Esophagus squamous epithelium (tissue), 5 donors: ENCODE results near the gene LGR6. TPM values are rescaled to one million over a fixed set of nuclear protein-coding genes. Genes with fewer than 3 reads are reported as not detected.

Experiments
- DNase-seq: peaks from one replicate; lab custom pipeline; 2025; lab: John Stamatoyannopoulos, UW
- H3K27ac ChIP-seq, 4 donors: fragments of 200-600 bp; sonication (generic); one replicate each; pipeline ENCODE4 v1.5.1; 2016 to 2019; ENCODE audit warnings: mild to moderate bottlenecking in 1 of 4
- H3K27me3 ChIP-seq, 4 donors: fragments of 200-600 bp; sonication (generic); 1 replicate in 3 of 4; 2 replicates in 1 of 4; pipeline versions ENCODE4 v1.5.1 to v1.6.0; 2017 to 2021; ENCODE audit warnings: antibody characterized with exemption in 1 of 4
- H3K36me3 ChIP-seq, 3 donors: fragments of 200-600 bp; sonication (generic); one replicate each; pipeline ENCODE4 v1.5.1; 2016 to 2019
- H3K4me1 ChIP-seq, 3 donors: fragments of 200-600 bp; sonication (generic); one replicate each; pipeline ENCODE4 v1.5.1; 2017 to 2019
- H3K4me3 ChIP-seq, 4 donors: fragments of 200-600 bp; sonication (generic); 1 replicate in 3 of 4; 2 replicates in 1 of 4; pipeline ENCODE4 v1.5.1; 2016 to 2019; ENCODE audit warnings: mild to moderate bottlenecking in 2 of 4, moderate library complexity in 1 of 4
- H3K9me3 ChIP-seq, 3 donors: fragments of 200-600 bp; sonication (generic); one replicate each; pipeline ENCODE4 v1.5.1; 2016 to 2019
- POLR2A ChIP-seq, 4 donors: fragments of 450-650 bp; IDR thresholded peaks; one replicate each; pipeline ENCODE4 v1.6.1; 2017; ENCODE audit warnings: antibody characterized with exemption in 4 of 4, mild to moderate bottlenecking in 4 of 4, moderate library complexity in 3 of 4
- WGBS, 2 donors: methylation state at CpG; one replicate each; pipeline ENCODE4 v1.1.5; 2018; 5-methylcytosine and 5-hydroxymethylcytosine counted together
- intact Hi-C: fragments of 100-400 bp; cut with DNase I; formaldehyde crosslinking; loops from one replicate; pipeline ENCODE4 v1.15.0; 2022
- total RNA-seq, 4 donors: library from RNA; depleted of rRNA; stranded (reverse); fragments of >200 nt; gene quantifications; one replicate each; pipeline ENCODE4 v1.1.0, GENCODE V29; 2016
- TF ChIP-seq, protein P1 (sequence below), 6 experiments: fragments of 450-650 bp in 4 of 6; fragments of 200-600 bp in 2 of 6; sonication (generic) in 2 of 6; IDR thresholded peaks; one replicate each; pipeline ENCODE4 v1.5.1; 2016 to 2019; ENCODE audit warnings: antibody characterized with exemption in 6 of 6, mild to moderate bottlenecking in 4 of 6, moderate library complexity in 4 of 6
- donor health status: DM: yes; HTN: yes; CAD: no.

Gene LGR6
- total RNA-seq, 4 donors from 2014 or later: 0.53 to 6.4 (median 2.9) TPM

DNA sequence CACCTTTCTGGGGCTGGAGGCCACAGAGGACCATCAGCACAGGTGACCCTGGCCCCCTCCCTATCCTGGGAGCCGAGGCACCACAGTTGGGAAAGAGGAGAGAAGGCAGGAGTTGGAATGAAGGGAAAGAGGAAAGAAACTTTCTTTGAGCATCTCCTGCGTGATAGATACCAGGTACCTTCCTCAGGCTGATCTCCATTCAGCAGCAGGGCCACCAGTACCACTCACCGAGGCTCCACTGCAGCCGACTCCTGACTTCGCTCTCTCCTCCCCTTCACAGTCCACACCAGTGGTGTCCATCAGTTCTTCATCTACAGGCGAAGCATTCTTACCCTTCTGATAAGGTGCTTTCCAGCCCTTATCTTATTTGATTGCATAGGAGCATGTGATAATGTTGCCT is 55.3 kb downstream of the LGR6 start:
- intact Hi-C loops: no loop called here
- Histone ChIP-seq H3K27me3 (peaks cover 0 to 57% (median 0%) of the 10 kb centered on the region in 4 donors), H3K9me3 (no peaks in the 10 kb centered on the region), H3K4me1 (no peaks in the 10 kb centered on the region), H3K36me3 (no peaks in the 10 kb centered on the region), H3K27ac (no peak overlapping the region), H3K4me3 (no peak overlapping the region)
- TF ChIP-seq, protein P1, sequence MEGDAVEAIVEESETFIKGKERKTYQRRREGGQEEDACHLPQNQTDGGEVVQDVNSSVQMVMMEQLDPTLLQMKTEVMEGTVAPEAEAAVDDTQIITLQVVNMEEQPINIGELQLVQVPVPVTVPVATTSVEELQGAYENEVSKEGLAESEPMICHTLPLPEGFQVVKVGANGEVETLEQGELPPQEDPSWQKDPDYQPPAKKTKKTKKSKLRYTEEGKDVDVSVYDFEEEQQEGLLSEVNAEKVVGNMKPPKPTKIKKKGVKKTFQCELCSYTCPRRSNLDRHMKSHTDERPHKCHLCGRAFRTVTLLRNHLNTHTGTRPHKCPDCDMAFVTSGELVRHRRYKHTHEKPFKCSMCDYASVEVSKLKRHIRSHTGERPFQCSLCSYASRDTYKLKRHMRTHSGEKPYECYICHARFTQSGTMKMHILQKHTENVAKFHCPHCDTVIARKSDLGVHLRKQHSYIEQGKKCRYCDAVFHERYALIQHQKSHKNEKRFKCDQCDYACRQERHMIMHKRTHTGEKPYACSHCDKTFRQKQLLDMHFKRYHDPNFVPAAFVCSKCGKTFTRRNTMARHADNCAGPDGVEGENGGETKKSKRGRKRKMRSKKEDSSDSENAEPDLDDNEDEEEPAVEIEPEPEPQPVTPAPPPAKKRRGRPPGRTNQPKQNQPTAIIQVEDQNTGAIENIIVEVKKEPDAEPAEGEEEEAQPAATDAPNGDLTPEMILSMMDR (IDR thresholded peaks at IDR 0.05): no peak
- no peak for TF ChIP-seq POLR2A (IDR thresholded peaks at IDR 0.05)
- DNase-seq: no peak
- 84 to 95% methylated on average over 5 of the region's 6 CpGs for WGBS, 2 donors

DNA sequence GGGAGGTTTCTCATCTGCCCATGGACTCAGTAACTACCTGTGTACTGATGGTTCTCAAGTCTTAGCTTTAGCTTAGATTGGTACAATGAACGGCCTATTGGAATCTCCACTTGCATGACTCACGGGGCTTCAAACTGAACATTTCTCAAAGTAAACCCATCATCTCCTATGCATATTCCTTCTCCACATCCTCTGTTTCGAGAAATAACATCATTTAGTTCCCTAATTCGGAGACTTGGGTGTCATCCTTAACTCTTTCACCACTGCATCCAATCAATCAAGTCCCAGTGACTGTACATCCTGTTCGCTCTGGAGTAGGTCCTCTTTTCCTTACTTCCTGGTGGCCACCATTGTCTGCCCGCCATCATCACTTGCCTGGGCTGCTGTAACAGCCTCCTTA is 55.8 kb downstream of the LGR6 start:
- intact Hi-C loops: no loop called here
- TF ChIP-seq POLR2A (IDR thresholded peaks at IDR 0.05): no peak
- TF ChIP-seq, protein P1 (IDR thresholded peaks at IDR 0.05): no peak
- no peaks in the 10 kb centered on the region for H3K4me1 ChIP-seq
- peaks cover 0 to 56% (median 0%) of the 10 kb centered on the region in 4 donors for H3K27me3 ChIP-seq
- H3K4me3 ChIP-seq: no peak overlapping the region
- no peak overlapping the region for H3K27ac ChIP-seq
- H3K36me3 ChIP-seq: no peaks in the 10 kb centered on the region
- no peaks in the 10 kb centered on the region for H3K9me3 ChIP-seq
- WGBS, 2 donors: 58 to 63% methylated on average over 6 of the region's 6 CpGs
- no peak for DNase-seq

GRCh38 chr1:202249846-202250245 is 56.2 kb downstream of the LGR6 start:
- WGBS, 2 donors: 19 to 41% methylated on average over 2 of the region's 2 CpGs
- Histone ChIP-seq H3K4me3 (no peak overlapping the region), H3K36me3 (no peaks in the 10 kb centered on the region), H3K27ac (no peak overlapping the region), H3K4me1 (no peaks in the 10 kb centered on the region), H3K27me3 (peaks cover 0 to 56% (median 0%) of the 10 kb centered on the region in 4 donors), H3K9me3 (no peaks in the 10 kb centered on the region)
- DNase-seq: no peak
- intact Hi-C loops: no loop called here
- TF ChIP-seq, protein P1 (IDR thresholded peaks at IDR 0.05): no peak
- TF ChIP-seq POLR2A (IDR thresholded peaks at IDR 0.05): no peak

DNA sequence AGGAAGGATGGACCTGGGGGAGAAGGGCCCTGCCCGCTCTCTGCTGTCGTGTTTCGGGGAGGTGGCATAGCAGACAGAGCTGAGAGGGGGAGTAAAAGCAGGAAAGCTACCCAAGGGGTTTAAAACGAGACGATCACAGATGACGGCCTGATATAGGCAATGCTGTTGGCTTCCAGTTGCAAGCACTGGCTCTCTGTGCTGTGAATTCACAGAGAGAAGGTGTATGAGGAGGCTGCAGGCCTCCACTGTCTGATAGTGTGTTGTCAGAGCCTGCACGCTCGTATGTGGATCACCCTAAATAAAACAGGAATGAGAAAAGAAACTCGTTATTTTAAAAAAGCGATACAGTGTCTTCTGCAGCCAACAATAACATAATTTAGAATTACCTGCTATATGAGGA is 57.4 kb downstream of the LGR6 start:
- Histone ChIP-seq H3K4me3 (no peak overlapping the region), H3K36me3 (no peaks in the 10 kb centered on the region), H3K27ac (no peak overlapping the region), H3K4me1 (no peaks in the 10 kb centered on the region), H3K9me3 (no peaks in the 10 kb centered on the region), H3K27me3 (peaks cover 0 to 56% (median 0%) of the 10 kb centered on the region in 4 donors)
- intact Hi-C loops: no loop called here
- WGBS, 2 donors: 83 to 89% methylated on average over 9 to 10 of the region's 10 CpGs
- TF ChIP-seq POLR2A (IDR thresholded peaks at IDR 0.05): no peak
- TF ChIP-seq, protein P1 (IDR thresholded peaks at IDR 0.05): no peak
- DNase-seq: no peak

DNA sequence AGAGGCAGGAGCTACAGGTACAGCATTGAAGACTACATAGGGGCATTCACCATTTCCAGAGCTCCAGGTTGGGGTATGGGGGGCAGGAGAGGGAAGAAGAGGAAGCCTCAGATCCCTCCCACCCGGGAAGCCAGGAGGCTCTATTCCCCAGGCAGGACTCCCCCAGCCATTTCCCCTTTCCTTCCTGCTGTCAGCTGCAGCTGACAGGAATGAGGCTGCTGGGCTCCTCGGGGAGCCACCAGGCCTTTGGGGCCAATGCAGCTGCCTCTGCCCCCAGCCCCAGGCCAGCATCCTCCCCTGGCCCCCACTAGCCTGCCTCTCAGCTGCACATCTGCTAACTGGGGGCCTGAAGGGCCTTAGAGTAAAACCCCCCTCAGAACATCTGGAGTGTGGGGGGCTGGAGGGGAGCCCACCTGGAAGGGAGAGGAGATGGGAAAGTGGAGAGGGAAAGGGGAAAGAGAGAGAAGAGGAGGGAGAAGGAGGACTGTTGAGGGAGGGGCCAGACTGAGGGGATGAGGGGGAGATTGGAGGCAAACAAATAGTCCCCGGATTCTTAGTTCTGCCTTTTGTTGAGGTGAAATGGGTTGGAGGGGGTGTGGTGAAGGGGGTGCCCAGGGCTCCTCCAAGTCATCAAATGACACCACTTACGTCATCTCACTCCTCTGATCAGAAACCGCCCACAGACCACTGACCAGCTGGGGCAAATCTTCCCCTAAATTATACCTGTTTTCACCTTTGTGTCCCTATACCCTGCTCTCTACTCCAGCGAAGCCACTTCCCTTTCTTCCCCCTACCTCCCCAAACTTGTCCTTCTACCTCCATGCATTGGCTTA is 58.0 kb downstream of the LGR6 start:
- H3K9me3 ChIP-seq: no peaks in the 10 kb centered on the region
- H3K27ac ChIP-seq: no peak overlapping the region
- peaks cover 0 to 56% (median 0%) of the 10 kb centered on the region in 4 donors for H3K27me3 ChIP-seq
- no peak for TF ChIP-seq POLR2A (IDR thresholded peaks at IDR 0.05)
- TF ChIP-seq, protein P1 (IDR thresholded peaks at IDR 0.05): no peak
- intact Hi-C loops: no loop called here
- no peak overlapping the region for H3K4me3 ChIP-seq
- H3K36me3 ChIP-seq: no peaks in the 10 kb centered on the region
- H3K4me1 ChIP-seq: no peaks in the 10 kb centered on the region
- WGBS, 2 donors: 64 to 76% methylated on average over 6 of the region's 6 CpGs
- DNase-seq: no peak
